Lower lobe of right lung (tissue), 2 donors: Measurements from ENCODE around the gene ZNF440. TPM values are rescaled to one million over a fixed set of nuclear protein-coding genes. Genes with fewer than 3 reads are reported as not detected.

Source experiments
- ATAC-seq, 2 donors: fragments of 200-7000 bp; cut with Tn5 transposase; one replicate each; pipeline ENCODE4 v1.9.1; 2020 to 2022; ENCODE audit warnings: mild to moderate bottlenecking in 2 of 2, moderate library complexity in 2 of 2
- DNase-seq: peaks from one replicate; pipeline ENCODE4 v3.0.0-alpha.2; 2020
- H3K27ac ChIP-seq: fragments of 200-600 bp; one replicate; pipeline ENCODE4 v1.8.0; 2022
- H3K27me3 ChIP-seq: fragments of 200-600 bp; one replicate; pipeline ENCODE4 v1.8.0; 2022; ENCODE audit warnings: low read depth
- H3K36me3 ChIP-seq: fragments of 200-600 bp; one replicate; pipeline ENCODE4 v1.8.0; 2022; ENCODE audit warnings: mild to moderate bottlenecking
- H3K4me1 ChIP-seq: fragments of 200-600 bp; one replicate; pipeline ENCODE4 v1.8.0; 2022
- H3K4me3 ChIP-seq: fragments of 200-600 bp; one replicate; pipeline ENCODE4 v1.8.0; 2022; ENCODE audit warnings: mild to moderate bottlenecking
- H3K9me3 ChIP-seq: fragments of 200-600 bp; one replicate; pipeline ENCODE4 v1.8.0; 2022
- CTCF ChIP-seq: fragments of 200-600 bp; IDR thresholded peaks from one replicate; pipeline ENCODE4 v1.8.0; 2022; ENCODE audit warnings: antibody characterized with exemption, mild to moderate bottlenecking
- intact Hi-C: fragments of 100-400 bp; cut with DNase I; formaldehyde crosslinking; loops from one replicate; pipeline ENCODE4 v1.11.0; 2022
- total RNA-seq: library from RNA; stranded (reverse); fragmentation: NEBNext Ultra II Directional; extraction: Animal tissue kit (Norgen Biotek cat#: 25700); gene quantifications from one replicate; pipeline ENCODE4 v1.2.1, GENCODE V29; 2021
- donor health status: DM: no; HTN: yes; CAD: no; lungs with severe emphysema.

Gene ZNF440
- total RNA-seq, 1 donor from 2014 or later = 21.7 TPM

GRCh38 chr19:11792942-11793341 is 21.1 kb upstream of the ZNF440 start:
- ATAC-seq = no peak

GRCh38 chr19:11797491-11797890 is 16.6 kb upstream of the ZNF440 start:
- TF ChIP-seq CTCF = peak; percentile 89
- Histone ChIP-seq H3K27me3 (no peaks in the 10 kb centered on the region), H3K9me3 (no peaks in the 10 kb centered on the region), H3K4me1 (peaks cover 17% of the 10 kb centered on the region), H3K4me3 (peak overlapping the region; percentile 65), H3K36me3 (no peaks in the 10 kb centered on the region), H3K27ac (no peak overlapping the region)
- DNase-seq (peak; percentile 87), ATAC-seq (peak; percentile 96 to 97)
- intact Hi-C loops = no loop called here

More at GRCh38 chr19:11792942-11793341, 21.1 kb upstream of the ZNF440 start:
- H3K36me3 ChIP-seq = no peaks in the 10 kb centered on the region
- H3K4me1 ChIP-seq = peaks cover 10% of the 10 kb centered on the region
- no peaks in the 10 kb centered on the region for H3K27me3 ChIP-seq
- no peak overlapping the region for H3K27ac ChIP-seq
- no peak for TF ChIP-seq CTCF
- intact Hi-C loops = no loop called here
- no peak overlapping the region for H3K4me3 ChIP-seq
- DNase-seq = no peak
- peaks cover 20% of the 10 kb centered on the region for H3K9me3 ChIP-seq

- DNase-seq = peak; percentile 96
- ATAC-seq = peak; percentile 99 to 100
- Histone ChIP-seq H3K27ac (peak within 1 kb of the TSS; percentile 83), H3K4me3 (peak within 1 kb of the TSS; percentile 65), H3K9me3 (no peaks in the 10 kb centered on the region), H3K36me3 (no peaks in the 10 kb centered on the region), H3K4me1 (peaks cover 17% of the 10 kb centered on the region), H3K27me3 (no peaks in the 10 kb centered on the region)
- peak; percentile 38 for TF ChIP-seq CTCF
- intact Hi-C loops = no loop called here
These were observed 15.4 kb upstream of the ZNF440 start, which contains the start of gene ZNF491 for GRCh38 chr19:11798391-11799330. ZNF491 (plus strand) TSS chr19:11798523; CDS start chr19:11805954, 7,431 bp downstream.

- no peak for TF ChIP-seq CTCF
- Histone ChIP-seq H3K9me3 (peaks cover 38% of the 10 kb centered on the region), H3K4me3 (no peak overlapping the region), H3K4me1 (no peaks in the 10 kb centered on the region), H3K27me3 (no peaks in the 10 kb centered on the region), H3K36me3 (no peaks in the 10 kb centered on the region), H3K27ac (no peak overlapping the region)
- ATAC-seq = no peak
- intact Hi-C loops = no loop called here
- DNase-seq = no peak
These were observed 7.5 kb upstream of the ZNF440 start for GRCh38 chr19:11806354-11807098.

- H3K36me3 ChIP-seq = no peaks in the 10 kb centered on the region
- intact Hi-C loops = no loop called here
- peaks cover 38% of the 10 kb centered on the region for H3K9me3 ChIP-seq
- TF ChIP-seq CTCF = no peak
- ATAC-seq = no peak
- no peaks in the 10 kb centered on the region for H3K27me3 ChIP-seq
- H3K4me3 ChIP-seq = no peak overlapping the region
- H3K4me1 ChIP-seq = no peaks in the 10 kb centered on the region
- no peak overlapping the region for H3K27ac ChIP-seq
- DNase-seq = no peak
These were observed 7.0 kb upstream of the ZNF440 start for GRCh38 chr19:11807099-11807380.
